HL-60 (cell line): ENCODE data around the gene EML5.

ENCODE experiments used
- DNase-seq, 2 experiments: peaks; one replicate each; pipeline ENCODE4 v3.0.0-alpha.2; 2010 to 2020; ENCODE audit warnings: low read depth in 1 of 2, low spot score in 1 of 2
- H3K27ac ChIP-seq: fragments of 250-450 bp; sonication (Bioruptor Pico); replicated peaks from 2 replicates; pipeline ENCODE4 v1.5.1; 2020; ENCODE audit warnings: mild to moderate bottlenecking, moderate library complexity
- H3K27me3 ChIP-seq: fragments of 250-450 bp; sonication (Bioruptor Pico); 2 replicates; pipeline ENCODE4 v1.5.1; 2021; ENCODE audit warnings: mild to moderate bottlenecking, moderate library complexity; ENCODE audit not compliant: insufficient read depth, poor library complexity, severe bottlenecking
- H3K4me3 ChIP-seq: replicated peaks from 2 replicates; pipeline ENCODE4 v1.5.1; 2011; ENCODE audit warnings: mild to moderate bottlenecking, control low read depth, low read length; ENCODE audit not compliant: insufficient read depth
- CTCF ChIP-seq: IDR thresholded peaks from one replicate; pipeline ENCODE4 v1.5.1; 2011; ENCODE audit warnings: low read length, control low read depth, inconsistent platforms; ENCODE audit not compliant: insufficient read depth
- GABPA ChIP-seq: IDR thresholded peaks from 2 replicates; pipeline ENCODE4 v1.6.1; 2012; ENCODE audit warnings: low read depth
- POLR2AphosphoS5 ChIP-seq: IDR thresholded peaks from 2 replicates; pipeline ENCODE4 v1.6.1; 2012; ENCODE audit warnings: low read depth
- REST ChIP-seq: IDR thresholded peaks from 2 replicates; pipeline ENCODE4 v1.6.1; 2012; ENCODE audit warnings: low read depth; ENCODE audit not compliant: insufficient replicate concordance
- SPI1 ChIP-seq: IDR thresholded peaks from 2 replicates; pipeline ENCODE4 v1.6.1; 2012; ENCODE audit warnings: low read depth, mild to moderate bottlenecking, borderline replicate concordance

The EML5 gene

GRCh38 chr14:88834883-88835431 is 42.2 kb upstream of the EML5 start:
- no peak overlapping the region for H3K27ac ChIP-seq
- TF ChIP-seq SPI1 (no peak), REST (no peak), GABPA (no peak), POLR2AphosphoS5 (no peak), CTCF (no peak)
- DNase-seq, result no peak

GRCh38 chr14:88831284-88831683 is 38.5 kb upstream of the EML5 start:
- no peak overlapping the region for H3K27ac ChIP-seq
- no peak for DNase-seq
- TF ChIP-seq REST, result no peak
- TF ChIP-seq CTCF, result no peak
- TF ChIP-seq GABPA, result no peak
- TF ChIP-seq POLR2AphosphoS5, result no peak
- no peak for TF ChIP-seq SPI1
- H3K27me3 ChIP-seq, result no peaks in the 10 kb centered on the region
- H3K4me3 ChIP-seq, result no peak overlapping the region

More at GRCh38 chr14:88834883-88835431, 42.2 kb upstream of the EML5 start:
- no peaks in the 10 kb centered on the region for H3K27me3 ChIP-seq
- no peak overlapping the region for H3K4me3 ChIP-seq

GRCh38 chr14:88829685-88830302 is 37.0 kb upstream of the EML5 start:
- H3K27ac ChIP-seq, result peak overlapping the region; percentile 21
- H3K4me3 ChIP-seq, result no peak overlapping the region
- TF ChIP-seq SPI1 (no peak), GABPA (no peak)
- no peak for DNase-seq
- no peaks in the 10 kb centered on the region for H3K27me3 ChIP-seq

- H3K4me3 ChIP-seq, result no peak overlapping the region
- TF ChIP-seq SPI1 (peak; percentile 93), POLR2AphosphoS5 (no peak), CTCF (no peak)
- peak overlapping the region; percentile 21 for H3K27ac ChIP-seq
- DNase-seq, result peak in 1 of 2 experiments; percentile 11
- no peaks in the 10 kb centered on the region for H3K27me3 ChIP-seq
Measured at GRCh38 chr14:88829188-88829587, 36.4 kb upstream of the EML5 start.
